Tibial artery (tissue), 4 donors: ENCODE measurements around the gene TTLL8.

Experiments
- DNase-seq, 2 donors: peaks; one replicate each; pipeline ENCODE4 v3.0.0-alpha.2; 2019
- H3K27ac ChIP-seq, 2 donors: fragments of 200-600 bp; sonication (generic) in 1 of 2; 1 replicate in 1 of 2; 2 replicates in 1 of 2; pipeline ENCODE4 v1.5.1; 2018 to 2019; ENCODE audit warnings: mild to moderate bottlenecking in 1 of 2
- H3K27me3 ChIP-seq, 2 donors: fragments of 200-600 bp; sonication (generic) in 1 of 2; one replicate each; pipeline versions ENCODE4 v1.5.1 to v1.6.0; 2016 to 2019
- H3K36me3 ChIP-seq, 3 donors: fragments of 200-600 bp; sonication (generic) in 2 of 3; one replicate each; pipeline ENCODE4 v1.5.1; 2016 to 2019; ENCODE audit warnings: mild to moderate bottlenecking in 2 of 3
- H3K4me1 ChIP-seq, 4 donors: fragments of 200-600 bp; sonication (generic) in 2 of 4; 1 replicate in 3 of 4; 2 replicates in 1 of 4; pipeline ENCODE4 v1.5.1; 2016 to 2019
- H3K4me3 ChIP-seq, 2 donors: fragments of 200-600 bp; sonication (generic) in 1 of 2; 1 replicate in 1 of 2; 2 replicates in 1 of 2; pipeline ENCODE4 v1.5.1; 2018 to 2019; ENCODE audit warnings: mild to moderate bottlenecking in 2 of 2
- H3K9me3 ChIP-seq, 3 donors: fragments of 200-600 bp; sonication (generic) in 1 of 3; one replicate each; pipeline ENCODE4 v1.5.1; 2016 to 2019
- intact Hi-C: fragments of 100-400 bp; cut with DNase I; formaldehyde crosslinking; loops from one replicate; pipeline ENCODE4 v1.15.0; 2023; ENCODE audit warnings: low total_unique reads
- TF ChIP-seq, protein P1 (sequence below), 2 experiments: fragments of 200-600 bp in 1 of 2; fragments of 450-650 bp in 1 of 2; IDR thresholded peaks; one replicate each; pipeline ENCODE4 v1.5.1; 2017 to 2019; ENCODE audit warnings: antibody characterized with exemption in 2 of 2, mild to moderate bottlenecking in 1 of 2, moderate library complexity in 1 of 2

The TTLL8 gene

GRCh38 chr22:50015451-50016307, 42.4 kb downstream of the TTLL8 start:
- H3K4me3 ChIP-seq = no peak overlapping the region
- H3K27ac ChIP-seq = no peak overlapping the region
- intact Hi-C loops = no loop called here
- peaks cover 0 to 14% (median 2%) of the 10 kb centered on the region in 4 donors for H3K4me1 ChIP-seq
- peak in 1 of 2 donors; percentile 57 for DNase-seq
- no peaks in the 10 kb centered on the region for H3K9me3 ChIP-seq
- TF ChIP-seq, protein P1, sequence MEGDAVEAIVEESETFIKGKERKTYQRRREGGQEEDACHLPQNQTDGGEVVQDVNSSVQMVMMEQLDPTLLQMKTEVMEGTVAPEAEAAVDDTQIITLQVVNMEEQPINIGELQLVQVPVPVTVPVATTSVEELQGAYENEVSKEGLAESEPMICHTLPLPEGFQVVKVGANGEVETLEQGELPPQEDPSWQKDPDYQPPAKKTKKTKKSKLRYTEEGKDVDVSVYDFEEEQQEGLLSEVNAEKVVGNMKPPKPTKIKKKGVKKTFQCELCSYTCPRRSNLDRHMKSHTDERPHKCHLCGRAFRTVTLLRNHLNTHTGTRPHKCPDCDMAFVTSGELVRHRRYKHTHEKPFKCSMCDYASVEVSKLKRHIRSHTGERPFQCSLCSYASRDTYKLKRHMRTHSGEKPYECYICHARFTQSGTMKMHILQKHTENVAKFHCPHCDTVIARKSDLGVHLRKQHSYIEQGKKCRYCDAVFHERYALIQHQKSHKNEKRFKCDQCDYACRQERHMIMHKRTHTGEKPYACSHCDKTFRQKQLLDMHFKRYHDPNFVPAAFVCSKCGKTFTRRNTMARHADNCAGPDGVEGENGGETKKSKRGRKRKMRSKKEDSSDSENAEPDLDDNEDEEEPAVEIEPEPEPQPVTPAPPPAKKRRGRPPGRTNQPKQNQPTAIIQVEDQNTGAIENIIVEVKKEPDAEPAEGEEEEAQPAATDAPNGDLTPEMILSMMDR (IDR thresholded peaks at IDR 0.05) = no peak
- H3K36me3 ChIP-seq = no peaks in the 10 kb centered on the region
- H3K27me3 ChIP-seq = peaks cover 4 to 72% of the 10 kb centered on the region in 2 donors

DNA sequence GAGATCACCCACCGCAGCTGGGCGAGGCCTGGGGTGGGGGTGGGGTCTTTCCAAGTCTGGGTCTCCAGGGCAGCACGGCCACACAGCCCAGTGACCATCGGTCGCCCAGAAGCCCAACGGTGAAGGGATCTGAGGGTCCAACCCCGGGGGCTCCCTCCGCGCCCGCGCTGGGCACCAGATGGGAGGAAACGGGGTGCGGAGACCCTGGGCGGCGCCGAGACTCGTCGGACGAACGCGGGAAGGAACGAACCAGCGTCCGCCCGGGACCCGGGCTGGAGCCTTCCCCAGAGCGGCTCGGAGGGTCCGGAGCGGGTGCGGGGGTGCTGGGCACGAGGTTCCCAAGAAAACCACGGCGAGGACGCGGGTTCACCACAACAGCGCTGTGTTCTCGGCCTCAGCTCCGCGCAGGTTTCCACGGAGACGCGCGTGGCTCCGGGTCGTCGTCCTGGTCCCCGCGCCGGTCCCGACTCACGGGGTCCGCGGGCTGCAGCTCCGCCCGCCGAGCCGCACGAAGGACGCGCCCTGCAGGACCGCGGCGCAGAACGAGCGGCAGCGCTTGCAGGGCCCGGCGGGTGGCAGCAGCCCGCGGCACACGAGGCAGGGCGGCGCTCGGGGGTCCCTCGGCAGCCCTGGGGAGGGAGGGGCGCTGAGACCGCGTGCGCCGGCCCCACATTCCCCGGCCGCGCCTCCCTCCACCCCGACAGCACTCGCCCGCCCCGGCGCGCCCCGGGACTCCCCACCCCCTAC, 43.3 kb downstream of the TTLL8 start:
- Histone ChIP-seq H3K9me3 (no peaks in the 10 kb centered on the region), H3K4me1 (peaks cover 0 to 19% (median 3%) of the 10 kb centered on the region in 4 donors), H3K4me3 (no peak overlapping the region), H3K36me3 (no peaks in the 10 kb centered on the region), H3K27me3 (peaks cover 4 to 81% of the 10 kb centered on the region in 2 donors), H3K27ac (no peak overlapping the region)
- TF ChIP-seq, protein P1 (IDR thresholded peaks at IDR 0.05) = no peak
- intact Hi-C loops = no loop called here
- DNase-seq = peak in 1 of 2 donors; percentile 13

DNA sequence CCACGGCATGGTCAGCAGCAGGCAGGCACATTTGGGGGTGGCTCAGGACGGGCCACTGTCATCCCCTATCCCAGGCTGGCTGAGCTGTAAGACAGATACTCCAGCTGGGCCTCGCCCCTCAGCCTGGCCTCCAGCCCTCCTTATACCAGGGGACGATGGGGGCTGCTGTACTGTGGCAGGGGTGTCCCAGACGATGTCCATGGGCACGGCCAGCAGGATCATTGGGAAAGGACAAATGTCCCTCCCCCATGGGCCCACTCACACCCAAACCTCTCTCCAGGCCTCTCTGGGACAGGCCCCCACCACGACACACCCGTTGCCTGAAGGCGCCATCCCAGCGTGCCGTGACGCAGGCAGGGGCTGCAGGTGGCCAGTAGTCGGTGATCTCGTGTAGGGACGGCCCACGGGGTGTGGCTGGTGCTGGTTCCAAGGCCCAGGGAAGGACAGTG, 44.0 kb downstream of the TTLL8 start:
- TF ChIP-seq, protein P1 (IDR thresholded peaks at IDR 0.05) = no peak
- peaks cover 0 to 19% (median 3%) of the 10 kb centered on the region in 4 donors for H3K4me1 ChIP-seq
- no peaks in the 10 kb centered on the region for H3K9me3 ChIP-seq
- H3K27me3 ChIP-seq = peaks cover 4 to 88% of the 10 kb centered on the region in 2 donors
- H3K27ac ChIP-seq = no peak overlapping the region
- no peaks in the 10 kb centered on the region for H3K36me3 ChIP-seq
- no peak for DNase-seq
- no peak overlapping the region for H3K4me3 ChIP-seq
- intact Hi-C loops = no loop called here

DNA sequence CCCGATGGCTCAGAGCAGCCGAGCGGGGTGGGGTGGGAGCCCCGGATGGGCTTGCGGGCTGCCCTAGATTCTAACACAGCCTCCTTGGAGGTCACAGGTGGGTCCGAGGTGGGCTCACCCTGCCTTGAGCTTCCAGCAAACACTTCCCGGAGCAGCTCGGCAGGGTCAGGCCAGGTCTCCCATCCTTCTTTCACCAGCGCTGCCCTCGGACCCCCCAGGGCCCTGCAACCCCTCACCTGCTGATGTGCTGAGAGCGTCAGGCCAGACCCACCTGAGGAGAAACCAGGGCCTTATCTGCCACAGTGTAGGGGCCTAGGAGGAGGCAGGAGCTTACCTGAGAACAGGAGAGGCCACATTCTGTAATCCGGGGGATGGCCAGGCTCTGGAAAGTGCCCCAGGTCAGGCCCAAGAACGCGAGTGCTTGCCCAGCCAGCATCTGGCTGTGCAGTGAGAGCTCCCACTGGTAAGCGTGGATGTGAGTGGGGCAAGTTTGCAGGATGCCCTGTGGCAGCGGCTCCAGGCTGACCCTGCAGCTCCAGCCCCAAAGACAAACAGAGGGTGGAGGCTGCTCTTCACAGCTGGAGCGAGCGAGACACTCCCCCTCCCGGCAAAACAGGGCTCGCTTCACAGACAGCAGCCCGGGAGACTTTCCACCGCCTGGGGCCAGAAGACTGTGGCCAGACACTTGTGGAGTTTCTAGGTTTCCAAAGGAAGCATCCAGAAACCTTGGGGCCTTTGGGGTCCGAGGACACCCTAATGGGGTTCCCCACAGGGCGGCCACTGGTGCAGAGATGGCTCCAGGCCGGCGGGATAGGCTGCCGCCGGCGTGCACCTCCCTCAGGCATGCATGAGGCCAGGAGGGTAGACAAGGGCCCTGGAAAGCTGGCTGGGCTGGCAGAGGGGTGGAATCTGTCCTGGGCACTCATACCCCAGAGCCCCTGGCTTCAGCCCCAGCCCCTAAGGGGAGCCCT, 45.6 kb downstream of the TTLL8 start, which contains the start of gene IL17REL:
Gene IL17REL (minus strand): TSS at position 555 of the 971 bp plus-strand sequence. CDS start 119 bp downstream, at position 436.
- no peak for DNase-seq
- H3K27me3 ChIP-seq = peaks cover 4 to 93% of the 10 kb centered on the region in 2 donors
- no peaks in the 10 kb centered on the region for H3K9me3 ChIP-seq
- H3K36me3 ChIP-seq = no peaks in the 10 kb centered on the region
- H3K4me3 ChIP-seq = no peak within 1 kb of the TSS
- TF ChIP-seq, protein P1 (IDR thresholded peaks at IDR 0.05) = no peak
- H3K4me1 ChIP-seq = peaks cover 0 to 19% (median 3%) of the 10 kb centered on the region in 4 donors
- intact Hi-C loops = no loop called here
- no peak within 1 kb of the TSS for H3K27ac ChIP-seq
